ENCODE results near the gene FPR2. TPM values are rescaled to one million over a fixed set of nuclear protein-coding genes. Genes with fewer than 3 reads are reported as not detected.

Gene FPR2
- total and polyA plus RNA-seq, 2 donors (not counting 3 experiments of a cell fraction or from before 2014, with no cell fraction given) = not detected

DNA sequence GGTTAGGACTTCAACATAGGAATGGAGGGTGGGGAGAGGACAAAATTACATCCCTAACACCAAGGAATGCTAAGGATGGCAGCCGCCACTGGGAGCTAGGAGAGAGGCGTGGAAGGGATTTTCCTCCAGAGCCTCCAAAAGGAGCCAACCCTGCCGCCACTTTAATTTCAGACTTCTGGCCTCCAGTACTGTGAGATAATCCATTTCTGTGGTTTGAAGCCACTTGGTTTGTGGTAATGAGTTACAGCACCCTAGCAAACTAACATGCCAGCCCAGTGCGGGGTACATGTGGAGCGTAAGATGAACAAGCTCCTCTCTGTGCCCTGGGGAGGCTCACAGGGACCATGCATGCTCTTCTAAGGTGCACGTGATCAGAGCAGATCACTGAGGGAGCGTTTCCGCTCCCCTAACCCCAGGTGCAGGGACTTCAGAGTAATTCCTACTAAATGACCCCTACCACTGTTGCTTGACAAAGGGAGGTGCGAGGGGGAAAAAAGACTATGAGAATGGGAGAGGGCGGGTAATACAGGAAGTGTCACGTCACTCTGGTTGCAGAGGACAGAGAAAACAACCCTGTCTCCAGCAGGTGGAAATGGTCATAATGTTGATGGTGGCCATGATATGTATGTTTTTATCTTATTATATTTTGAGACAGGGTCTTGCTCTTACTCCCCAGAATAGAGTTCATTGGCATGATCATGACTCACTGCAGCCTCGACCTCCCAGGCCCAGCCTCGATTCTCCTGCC is 21.3 kb upstream of the FPR2 start:
- Histone ChIP-seq H3K36me3 (ENCODE audit: control insufficient read depth in 2 of 2, extremely low read depth in 1 of 2, insufficient read depth in 2 of 2, low read length in 2 of 2) (no peaks in the 10 kb centered on the region), H3K27ac (ENCODE audit: insufficient read depth, low read depth, low read length) (no peak overlapping the region), H3K4me2 (ENCODE audit: insufficient read depth, low read length) (no peak overlapping the region), H3K79me2 (ENCODE audit: control insufficient read depth, insufficient read depth, low read length) (no peaks in the 10 kb centered on the region), H3K9ac (replicated peaks; ENCODE audit: extremely low read depth, insufficient read depth, low read length) (no peak overlapping the region), H3K4me3 (replicated peaks in 1 of 3; ENCODE audit: insufficient read depth in 1 of 3, low read depth in 1 of 3, low read length in 3 of 3) (no peak overlapping the region), H3K9me1 (replicated peaks; ENCODE audit: control insufficient read depth, extremely low read depth, insufficient read depth, low read length) (no peaks in the 10 kb centered on the region), H3K27me3 (ENCODE audit: control insufficient read depth in 2 of 2, insufficient read depth in 2 of 2, low read length in 2 of 2) (no peaks in the 10 kb centered on the region), H2AFZ (ENCODE audit: low read depth, low read length) (no peak overlapping the region), H3K4me1 (ENCODE audit: control insufficient read depth, extremely low read depth, insufficient read depth, low read length) (no peaks in the 10 kb centered on the region), H4K20me1 (replicated peaks; ENCODE audit: control insufficient read depth, extremely low read depth, insufficient read depth, low read length) (no peaks in the 10 kb centered on the region), H3K9me3 (replicated peaks; ENCODE audit: control insufficient read depth, insufficient read depth, low read length) (no peaks in the 10 kb centered on the region)
- dilution Hi-C loops (cut with MboI; ENCODE audit: extremely low pct_ligation_motif_present, low sequenced_read_pairs) (no loop called here), intact Hi-C loops (cut with micrococcal nuclease) (no loop called here)
- BruUV-seq (replicated peaks) = no TSS peak
- TF ChIP-seq POLR2AphosphoS5 (IDR thresholded peaks at IDR 0.05; ENCODE audit: insufficient read depth, low read depth, low read length) (no peak), POLR2A (IDR thresholded peaks at IDR 0.05; ENCODE audit: low read depth, low read length) (no peak), FOS (IDR thresholded peaks at IDR 0.05; ENCODE audit: borderline replicate concordance, insufficient read depth, low read length) (no peak), EZH2 (IDR thresholded peaks at IDR 0.05; ENCODE audit: borderline replicate concordance, low read depth, low read length, severe bottlenecking) (no peak), JUN (IDR thresholded peaks at IDR 0.05; ENCODE audit: borderline replicate concordance, insufficient read depth, insufficient read length, low read depth) (no peak), MYC (IDR thresholded peaks at IDR 0.05; ENCODE audit: low read depth, low read length) (no peak), GATA2 (IDR thresholded peaks at IDR 0.05; ENCODE audit: insufficient read depth, insufficient read length, low read depth, low read length) (no peak)
- TF ChIP-seq, protein P1, sequence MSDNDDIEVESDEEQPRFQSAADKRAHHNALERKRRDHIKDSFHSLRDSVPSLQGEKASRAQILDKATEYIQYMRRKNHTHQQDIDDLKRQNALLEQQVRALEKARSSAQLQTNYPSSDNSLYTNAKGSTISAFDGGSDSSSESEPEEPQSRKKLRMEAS (IDR thresholded peaks at IDR 0.05; ENCODE audit: insufficient read depth, insufficient read length) = no peak
- TF ChIP-seq, protein P2, sequence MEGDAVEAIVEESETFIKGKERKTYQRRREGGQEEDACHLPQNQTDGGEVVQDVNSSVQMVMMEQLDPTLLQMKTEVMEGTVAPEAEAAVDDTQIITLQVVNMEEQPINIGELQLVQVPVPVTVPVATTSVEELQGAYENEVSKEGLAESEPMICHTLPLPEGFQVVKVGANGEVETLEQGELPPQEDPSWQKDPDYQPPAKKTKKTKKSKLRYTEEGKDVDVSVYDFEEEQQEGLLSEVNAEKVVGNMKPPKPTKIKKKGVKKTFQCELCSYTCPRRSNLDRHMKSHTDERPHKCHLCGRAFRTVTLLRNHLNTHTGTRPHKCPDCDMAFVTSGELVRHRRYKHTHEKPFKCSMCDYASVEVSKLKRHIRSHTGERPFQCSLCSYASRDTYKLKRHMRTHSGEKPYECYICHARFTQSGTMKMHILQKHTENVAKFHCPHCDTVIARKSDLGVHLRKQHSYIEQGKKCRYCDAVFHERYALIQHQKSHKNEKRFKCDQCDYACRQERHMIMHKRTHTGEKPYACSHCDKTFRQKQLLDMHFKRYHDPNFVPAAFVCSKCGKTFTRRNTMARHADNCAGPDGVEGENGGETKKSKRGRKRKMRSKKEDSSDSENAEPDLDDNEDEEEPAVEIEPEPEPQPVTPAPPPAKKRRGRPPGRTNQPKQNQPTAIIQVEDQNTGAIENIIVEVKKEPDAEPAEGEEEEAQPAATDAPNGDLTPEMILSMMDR (IDR thresholded peaks at IDR 0.05; ENCODE audit: extremely low read depth in 1 of 2, insufficient read depth in 1 of 2, low read depth in 1 of 2, low read length in 2 of 2) = no peak
- DNase-seq (ENCODE audit: low read depth, low spot score) (no peak), FAIRE-seq (no peak)
- ChIA-PET POLR2A (no interaction called here), CTCF (no interaction called here)

Measured in endothelial cell of umbilical vein (primary cell).